B cell (primary cell): ENCODE data around the gene POLDIP3. TPM values are rescaled to one million over a fixed set of nuclear protein-coding genes. Genes with fewer than 3 reads are reported as not detected.
A peak's percentile ranks its signal among the peaks of the same experiment; 100 is the strongest.
"Not testable (repeated sequence)": the region's sequence is repeated elsewhere in the genome, so short reads cannot be mapped to it uniquely, and the experiment has no call there.

ENCODE experiments used
- ATAC-seq: fragments of 200-7000 bp; cut with Tn5 transposase; one replicate; pipeline ENCODE4 v1.10.0; 2021; ENCODE audit warnings: low read depth, mild to moderate bottlenecking, moderate number of reproducible peaks, moderate library complexity
- CTCF ChIA-PET: fragments of 350-600 bp; sonication (Branson Sonifier 250); formaldehyde crosslinking; loops from one replicate; lab custom pipeline; 2021; ENCODE audit warnings: antibody characterized with exemption, inconsistent platforms; lab: Charles Lee
- POLR2A ChIA-PET: fragments of 350-600 bp; sonication (Branson Sonifier 250); formaldehyde crosslinking; loops from one replicate; lab custom pipeline; 2021; ENCODE audit warnings: antibody characterized with exemption; lab: Charles Lee
- DNase-seq: peaks from one replicate; pipeline ENCODE4 v3.0.0; 2013
- H2AFZ ChIP-seq: 2 replicates; pipeline ENCODE4 v1.6.1; 2012; ENCODE audit warnings: mild to moderate bottlenecking, low read depth, low read length; ENCODE audit not compliant: insufficient read depth, poor library complexity, severe bottlenecking
- H3K27ac ChIP-seq, 2 donors: 1 replicate in 1 of 2; 2 replicates in 1 of 2; pipeline ENCODE4 v1.5.1; 2012 to 2013; ENCODE audit warnings: low read length in 2 of 2, mild to moderate bottlenecking in 2 of 2, moderate library complexity in 1 of 2
- H3K27me3 ChIP-seq, 4 experiments: fragments of 200-600 bp in 1 of 4; sonication (generic) in 1 of 4; replicated peaks in 1 of 4; 1 replicate in 2 of 4; 2 replicates in 2 of 4; pipeline versions ENCODE4 v1.6.1 to v1.7.0; 2013 to 2016; ENCODE audit warnings: low read length in 3 of 4, mild to moderate bottlenecking in 2 of 4, mixed read lengths in 1 of 4, moderate library complexity in 1 of 4; ENCODE audit not compliant: insufficient read depth in 4 of 4, control insufficient read depth in 3 of 4; ENCODE audit errors: control extremely low read depth in 1 of 4
- H3K36me3 ChIP-seq, 2 experiments: replicated peaks in 1 of 2; 1 replicate in 1 of 2; 2 replicates in 1 of 2; pipeline versions ENCODE4 v1.6.1 to v1.7.1; 2013; ENCODE audit warnings: low read length in 1 of 2; ENCODE audit not compliant: insufficient read depth in 2 of 2, control insufficient read depth in 1 of 2; ENCODE audit errors: control extremely low read depth in 1 of 2, extremely low read depth in 1 of 2
- H3K4me1 ChIP-seq, 2 donors: fragments of 200-600 bp in 1 of 2; sonication (generic) in 1 of 2; 1 replicate in 1 of 2; 2 replicates in 1 of 2; pipeline versions ENCODE4 v1.5.1 to v1.6.1; 2013 to 2017; ENCODE audit warnings: low read length in 2 of 2; ENCODE audit not compliant: control insufficient read depth in 2 of 2, insufficient read depth in 2 of 2
- H3K4me2 ChIP-seq: replicated peaks from 2 replicates; pipeline ENCODE3; 2012; ENCODE audit warnings: mild to moderate bottlenecking, low read depth, low read length; ENCODE audit not compliant: poor library complexity, severe bottlenecking
- H3K4me3 ChIP-seq, 5 experiments: fragments of 200-600 bp in 1 of 5; sonication (generic) in 1 of 5; 1 replicate in 3 of 5; 2 replicates in 2 of 5; pipeline versions ENCODE4 v1.5.1 to v1.7.0; 2011 to 2016; ENCODE audit warnings: low read length in 4 of 5, mild to moderate bottlenecking in 4 of 5, low read depth in 2 of 5, control low read depth in 1 of 5, moderate library complexity in 1 of 5; ENCODE audit not compliant: insufficient read depth in 1 of 5; ENCODE audit errors: control extremely low read depth in 1 of 5, extremely low read depth in 1 of 5
- H3K79me2 ChIP-seq: fragments of 200-600 bp; sonication (generic); one replicate; pipeline ENCODE4 v1.6.0; 2016; ENCODE audit warnings: low read length; ENCODE audit not compliant: control insufficient read depth, insufficient read depth
- H3K9ac ChIP-seq: fragments of 200-600 bp; sonication (generic); 2 replicates; pipeline ENCODE4 v1.6.1; 2017; ENCODE audit warnings: mild to moderate bottlenecking, low read length, moderate library complexity
- H3K9me3 ChIP-seq, 3 donors: one replicate each; pipeline versions ENCODE4 v1.6.1 to v1.7.1; 2013; ENCODE audit warnings: low read length in 2 of 3; ENCODE audit not compliant: control insufficient read depth in 2 of 3, insufficient read depth in 1 of 3; ENCODE audit errors: control extremely low read depth in 1 of 3
- H4K20me1 ChIP-seq: 2 replicates; pipeline ENCODE4 v1.6.0; 2012; ENCODE audit warnings: mild to moderate bottlenecking, low read length; ENCODE audit not compliant: insufficient read depth, control insufficient read depth, poor library complexity, severe bottlenecking
- H3K27ac Mint-ChIP-seq: one replicate; pipeline ENCODE4 v1.8.0; 2021; ENCODE audit warnings: mixed read lengths
- H3K27me3 Mint-ChIP-seq: one replicate; pipeline ENCODE4 v1.8.0; 2021; ENCODE audit warnings: mixed read lengths
- H3K4me1 Mint-ChIP-seq: one replicate; pipeline ENCODE4 v1.8.0; 2021; ENCODE audit warnings: mixed read lengths
- H3K4me3 Mint-ChIP-seq: one replicate; pipeline ENCODE4 v1.8.0; 2021; ENCODE audit warnings: mixed read lengths
- H3K9me3 Mint-ChIP-seq: one replicate; pipeline ENCODE4 v1.8.0; 2022; ENCODE audit warnings: mixed read lengths; ENCODE audit not compliant: insufficient read depth
- EZH2 ChIP-seq: IDR thresholded peaks from 2 replicates; pipeline ENCODE4 v1.6.1; 2012; ENCODE audit warnings: borderline replicate concordance, low read depth, mild to moderate bottlenecking, moderate library complexity, low read length; ENCODE audit not compliant: insufficient read depth, poor library complexity, severe bottlenecking
- WGBS: methylation state at CpG from one replicate; pipeline ENCODE4 v1.1.5; 2013; ENCODE audit warnings: missing lambda C conversion rate; ENCODE audit not compliant: insufficient coverage; 5-methylcytosine and 5-hydroxymethylcytosine counted together
- intact Hi-C: fragments of 100-400 bp; cut with micrococcal nuclease; formaldehyde crosslinking; loops from one replicate; pipeline ENCODE4 v1.10.0; 2022
- polyA plus RNA-seq: library from polyadenylated mRNA; depleted of rRNA; stranded (reverse); fragments of >200 nt; gene quantifications from 2 replicates; pipeline ENCODE4 v1.2.3, GENCODE V29; 2012
- total RNA-seq, 2 donors: library from RNA; stranded (reverse); fragments of 120-200 nt in 1 of 2; gene quantifications; 1 replicate in 1 of 2; 2 replicates in 1 of 2; pipeline versions ENCODE4 v1.2.3 to v1.2.4, GENCODE V29; 2013 to 2022
- TF ChIP-seq, protein P1 (sequence below): fragments of 200-600 bp; IDR thresholded peaks from one replicate; pipeline ENCODE4 v1.8.0; 2022; ENCODE audit warnings: antibody characterized with exemption, mild to moderate bottlenecking

POLDIP3 gene
- total and polyA plus RNA-seq, 2 donors (not counting 1 experiment from before 2014, with no cell fraction given) = 44.9 to 86.5 TPM

DNA sequence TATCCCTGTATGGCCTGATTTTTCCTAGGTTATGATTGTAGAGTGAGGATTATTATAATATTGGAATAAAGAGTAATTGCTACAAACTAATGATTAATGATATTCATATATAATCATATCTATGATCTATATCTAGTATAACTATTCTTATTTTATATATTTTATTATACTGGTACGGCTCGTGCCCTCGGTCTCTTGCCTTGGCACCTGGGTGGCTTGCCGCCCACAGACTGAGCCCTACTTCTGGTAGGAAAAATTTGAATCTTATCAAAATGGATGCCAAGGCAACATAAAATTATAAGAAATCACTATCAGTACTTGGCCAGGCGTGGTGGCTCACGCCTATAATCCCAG, 62.4 kb downstream of the POLDIP3 start:
- Mint-ChIP-seq H3K4me3 (peak overlapping the region; percentile 93), H3K27ac (peak overlapping the region; percentile 100), H3K4me1 (peaks cover 46% of the 10 kb centered on the region)
- Histone ChIP-seq H3K4me3 (peak overlapping the region in 3 of 5 experiments; percentile 35 to 52 (median 38)), H3K4me1 (peaks cover 39 to 50% of the 10 kb centered on the region in 2 donors), H3K27ac (peak overlapping the region; percentile 79 to 87), H3K9ac (peak overlapping the region; percentile 32)
- H3K36me3 ChIP-seq, H3K27me3 ChIP-seq, H3K79me2 ChIP-seq, DNase-seq, H2AFZ ChIP-seq, H3K27me3 Mint-ChIP-seq, H4K20me1 ChIP-seq, H3K4me2 ChIP-seq, ATAC-seq, H3K9me3 Mint-ChIP-seq, H3K9me3 ChIP-seq: not testable (repeated sequence)
- TF ChIP-seq, protein P1, sequence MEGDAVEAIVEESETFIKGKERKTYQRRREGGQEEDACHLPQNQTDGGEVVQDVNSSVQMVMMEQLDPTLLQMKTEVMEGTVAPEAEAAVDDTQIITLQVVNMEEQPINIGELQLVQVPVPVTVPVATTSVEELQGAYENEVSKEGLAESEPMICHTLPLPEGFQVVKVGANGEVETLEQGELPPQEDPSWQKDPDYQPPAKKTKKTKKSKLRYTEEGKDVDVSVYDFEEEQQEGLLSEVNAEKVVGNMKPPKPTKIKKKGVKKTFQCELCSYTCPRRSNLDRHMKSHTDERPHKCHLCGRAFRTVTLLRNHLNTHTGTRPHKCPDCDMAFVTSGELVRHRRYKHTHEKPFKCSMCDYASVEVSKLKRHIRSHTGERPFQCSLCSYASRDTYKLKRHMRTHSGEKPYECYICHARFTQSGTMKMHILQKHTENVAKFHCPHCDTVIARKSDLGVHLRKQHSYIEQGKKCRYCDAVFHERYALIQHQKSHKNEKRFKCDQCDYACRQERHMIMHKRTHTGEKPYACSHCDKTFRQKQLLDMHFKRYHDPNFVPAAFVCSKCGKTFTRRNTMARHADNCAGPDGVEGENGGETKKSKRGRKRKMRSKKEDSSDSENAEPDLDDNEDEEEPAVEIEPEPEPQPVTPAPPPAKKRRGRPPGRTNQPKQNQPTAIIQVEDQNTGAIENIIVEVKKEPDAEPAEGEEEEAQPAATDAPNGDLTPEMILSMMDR = peak; percentile 54
- CTCF ChIA-PET = interaction anchor here (1.0 to 10.8 kb wide), 8 partner anchors 9 to 108 kb away, joined by 3 to 86 read pairs (median 5); no protein-coding TSS in a partner anchor
- WGBS = 95% methylated on average over 2 of the region's 6 CpGs
- intact Hi-C loops = loop anchor here (2.0 to 5.0 kb wide), 4 partner anchors 33 to 110 kb away; partner anchors contain the start of genes POLDIP3 and RRP7A
- POLR2A ChIA-PET = interaction anchor here (0.6 to 3.9 kb wide), 8 partner anchors 16 to 462 kb away, joined by 3 to 20 read pairs (median 5); partner anchors contain the start of genes NDUFA6 and POLDIP3

DNA sequence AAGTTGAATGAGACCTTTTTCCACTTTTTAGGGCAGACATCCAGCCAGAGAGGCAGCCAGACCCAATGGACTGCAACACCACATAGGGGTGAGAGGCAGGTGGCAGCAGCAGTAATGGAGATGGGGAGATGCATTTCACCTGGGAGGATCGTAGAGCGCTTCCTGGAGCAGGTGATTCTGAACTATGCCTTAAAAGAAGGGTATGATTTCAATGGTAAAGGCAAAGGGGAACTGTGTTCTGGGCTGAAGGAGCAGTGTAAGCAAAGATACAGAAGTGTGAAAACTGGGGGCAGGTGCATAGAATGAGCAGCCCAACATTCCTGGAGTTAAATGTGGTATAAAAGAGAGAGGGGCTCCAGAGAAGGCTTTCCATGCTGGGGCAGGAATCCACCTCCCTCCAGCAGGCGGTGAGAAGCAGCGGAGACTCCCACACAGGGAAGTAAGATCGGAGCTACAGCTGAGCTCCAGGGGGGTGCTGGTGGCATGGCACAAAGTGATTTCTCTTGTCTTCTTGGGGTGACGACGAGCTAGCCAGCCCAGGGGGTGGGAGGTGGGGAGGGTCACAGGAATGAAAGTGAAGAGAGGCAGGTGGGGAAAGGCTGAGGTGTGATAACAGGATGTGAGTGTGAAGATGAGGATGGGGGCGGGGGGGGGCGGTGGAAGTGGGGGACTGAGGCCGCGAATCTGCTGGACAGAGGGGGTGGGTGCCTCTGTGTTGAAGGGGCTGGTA, 65.2 kb downstream of the POLDIP3 start:
- no peak overlapping the region for H2AFZ ChIP-seq
- peak; percentile 47 for DNase-seq
- H3K27ac ChIP-seq = peak overlapping the region in 1 of 2 donors; percentile 11
- POLR2A ChIA-PET = interaction anchor here (0.5 to 3.9 kb wide), 3 partner anchors 12 to 22 kb away, joined by 4 to 20 read pairs (median 8); no protein-coding TSS in a partner anchor
- no peaks in the 10 kb centered on the region for H3K36me3 ChIP-seq
- H3K4me1 ChIP-seq = peaks cover 39 to 50% of the 10 kb centered on the region in 2 donors
- H4K20me1 ChIP-seq = no peaks in the 10 kb centered on the region
- intact Hi-C loops = loop anchor here (5.0 kb wide), 2 partner anchors 47 to 107 kb away; no protein-coding TSS in a partner anchor
- H3K27me3 ChIP-seq = no peaks in the 10 kb centered on the region
- CTCF ChIA-PET = interaction anchor here (0.9 to 10.8 kb wide), 4 partner anchors 11 to 484 kb away, joined by 3 to 86 read pairs (median 31); no protein-coding TSS in a partner anchor
- TF ChIP-seq, protein P1 = no peak
- no peak for TF ChIP-seq EZH2
- H3K9ac ChIP-seq = no peak overlapping the region
- peak overlapping the region; percentile 10 for H3K4me3 Mint-ChIP-seq
- H3K27me3 Mint-ChIP-seq = no peaks in the 10 kb centered on the region
- 76% methylated on average over 11 of the region's 11 CpGs for WGBS
- no peaks in the 10 kb centered on the region for H3K9me3 ChIP-seq
- H3K4me2 ChIP-seq = peak overlapping the region; percentile 34
- peak overlapping the region; percentile 100 for H3K27ac Mint-ChIP-seq
- H3K4me1 Mint-ChIP-seq = peaks cover 46% of the 10 kb centered on the region
- no peaks in the 10 kb centered on the region for H3K9me3 Mint-ChIP-seq
- no peak for ATAC-seq
- no peaks in the 10 kb centered on the region for H3K79me2 ChIP-seq
- no peak overlapping the region for H3K4me3 ChIP-seq
